ENCODE results near the gene NDUFAF8. TPM values are rescaled to one million over a fixed set of nuclear protein-coding genes. Genes with fewer than 3 reads are reported as not detected.
A peak's percentile ranks its signal among the peaks of the same experiment; 100 is the strongest.

Gene NDUFAF8
- polyA plus RNA-seq, 1 experiment, result 70.8 TPM

DNA sequence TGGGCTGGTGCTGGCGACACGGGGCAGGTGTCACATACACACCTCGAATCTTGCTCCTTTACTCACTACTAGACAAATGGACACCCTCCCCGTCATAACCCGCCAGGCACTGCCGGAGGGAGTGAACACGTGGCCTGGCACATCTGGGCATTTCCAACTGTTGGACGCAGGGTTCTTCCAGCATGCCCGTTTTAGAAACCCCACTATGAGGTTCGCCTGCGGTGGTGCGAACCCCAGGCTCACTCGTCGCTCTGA lies 9.5 kb upstream of the NDUFAF8 start:
- CTCF ChIA-PET, result no interaction called here
- Histone ChIP-seq H3K4me3 (ENCODE audit: low read depth, low read length) (no peak overlapping the region), H3K27me3 (ENCODE audit: control insufficient read depth, insufficient read depth, low read length) (no peaks in the 10 kb centered on the region), H3K36me3 (ENCODE audit: control insufficient read depth, insufficient read depth, low read length) (peaks cover 30% of the 10 kb centered on the region)
- TF ChIP-seq, protein P1, sequence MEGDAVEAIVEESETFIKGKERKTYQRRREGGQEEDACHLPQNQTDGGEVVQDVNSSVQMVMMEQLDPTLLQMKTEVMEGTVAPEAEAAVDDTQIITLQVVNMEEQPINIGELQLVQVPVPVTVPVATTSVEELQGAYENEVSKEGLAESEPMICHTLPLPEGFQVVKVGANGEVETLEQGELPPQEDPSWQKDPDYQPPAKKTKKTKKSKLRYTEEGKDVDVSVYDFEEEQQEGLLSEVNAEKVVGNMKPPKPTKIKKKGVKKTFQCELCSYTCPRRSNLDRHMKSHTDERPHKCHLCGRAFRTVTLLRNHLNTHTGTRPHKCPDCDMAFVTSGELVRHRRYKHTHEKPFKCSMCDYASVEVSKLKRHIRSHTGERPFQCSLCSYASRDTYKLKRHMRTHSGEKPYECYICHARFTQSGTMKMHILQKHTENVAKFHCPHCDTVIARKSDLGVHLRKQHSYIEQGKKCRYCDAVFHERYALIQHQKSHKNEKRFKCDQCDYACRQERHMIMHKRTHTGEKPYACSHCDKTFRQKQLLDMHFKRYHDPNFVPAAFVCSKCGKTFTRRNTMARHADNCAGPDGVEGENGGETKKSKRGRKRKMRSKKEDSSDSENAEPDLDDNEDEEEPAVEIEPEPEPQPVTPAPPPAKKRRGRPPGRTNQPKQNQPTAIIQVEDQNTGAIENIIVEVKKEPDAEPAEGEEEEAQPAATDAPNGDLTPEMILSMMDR (IDR thresholded peaks at IDR 0.05; ENCODE audit: insufficient read depth, low read depth, low read length), result no peak
- POLR2A ChIA-PET, result no interaction called here
- no peak for DNase-seq (ENCODE audit: low read depth)

DNA sequence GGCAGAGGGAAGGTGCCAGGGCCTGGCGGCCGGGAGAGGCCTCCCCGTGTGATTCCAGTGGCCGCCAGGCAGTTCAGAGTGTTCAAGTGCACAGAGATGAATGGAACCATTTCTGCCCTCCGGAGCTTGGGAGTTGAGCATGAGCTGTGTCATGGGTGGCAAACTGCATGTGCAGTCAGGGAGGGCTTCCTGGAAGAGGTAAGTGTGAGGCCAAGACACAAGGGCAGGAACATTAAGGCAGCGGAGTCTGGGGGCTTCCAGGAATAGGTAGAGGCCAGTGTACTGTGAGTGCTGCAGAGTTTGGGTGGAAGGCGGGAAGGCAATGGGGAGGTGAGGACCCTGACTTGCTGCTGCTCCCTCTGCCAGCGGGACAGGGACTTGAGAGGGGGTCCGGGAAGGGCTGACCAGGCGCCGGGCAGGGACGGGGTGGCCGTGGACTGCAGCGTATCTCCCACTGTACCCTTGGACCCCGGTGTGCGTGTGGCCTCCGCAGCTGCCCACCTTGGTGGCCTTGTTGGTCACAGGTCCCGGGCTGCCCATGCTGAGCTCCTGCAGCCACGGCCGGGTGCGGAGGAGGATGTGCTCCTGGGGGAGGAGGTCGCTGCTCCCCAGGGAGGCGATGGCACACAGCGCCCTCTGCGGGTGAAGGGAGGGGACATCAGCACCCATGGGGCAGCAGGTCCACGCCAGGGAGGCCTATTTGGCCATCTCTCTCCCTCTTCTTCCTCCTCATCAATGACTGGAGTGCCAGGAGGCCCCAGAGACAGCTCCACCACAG lies 8.9 kb upstream of the NDUFAF8 start:
- Histone ChIP-seq H3K36me3 (ENCODE audit: control insufficient read depth, insufficient read depth, low read length) (peaks cover 30% of the 10 kb centered on the region), H3K27me3 (ENCODE audit: control insufficient read depth, insufficient read depth, low read length) (no peaks in the 10 kb centered on the region), H3K4me3 (ENCODE audit: low read depth, low read length) (no peak overlapping the region)
- DNase-seq (ENCODE audit: low read depth), result no peak
- POLR2A ChIA-PET, result no interaction called here
- CTCF ChIA-PET, result no interaction called here
- TF ChIP-seq, protein P1 (IDR thresholded peaks at IDR 0.05; ENCODE audit: insufficient read depth, low read depth, low read length), result peak; percentile 36

DNA sequence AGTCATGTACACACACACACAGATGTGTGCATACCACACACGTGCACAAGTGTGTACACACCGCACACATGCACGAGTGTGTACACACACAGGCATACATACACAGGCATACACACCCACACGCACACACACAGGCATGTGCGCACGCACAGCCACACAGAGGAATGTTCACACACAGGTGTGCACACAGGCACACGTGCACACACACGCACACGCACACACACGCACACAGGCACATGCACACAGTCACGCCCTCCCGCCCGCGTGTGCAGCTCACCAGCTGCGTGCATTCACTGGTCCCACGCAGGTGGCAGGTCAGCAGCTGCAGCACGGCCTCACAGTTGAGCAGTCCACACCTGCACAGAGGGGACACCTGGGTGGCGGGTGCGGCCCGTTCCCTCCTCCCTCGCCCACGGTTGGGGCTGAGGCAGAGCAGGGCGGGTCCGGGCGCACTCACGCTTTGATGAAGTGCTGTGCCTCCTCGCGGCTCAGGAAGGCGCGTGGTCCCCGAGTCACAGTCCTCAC lies 7.9 kb upstream of the NDUFAF8 start:
- no peak overlapping the region for H3K4me3 ChIP-seq (ENCODE audit: low read depth, low read length)
- no peak for DNase-seq (ENCODE audit: low read depth)
- no peaks in the 10 kb centered on the region for H3K27me3 ChIP-seq (ENCODE audit: control insufficient read depth, insufficient read depth, low read length)
- TF ChIP-seq, protein P1 (IDR thresholded peaks at IDR 0.05; ENCODE audit: insufficient read depth, low read depth, low read length), result no peak
- POLR2A ChIA-PET, result no interaction called here
- H3K36me3 ChIP-seq (ENCODE audit: control insufficient read depth, insufficient read depth, low read length), result peaks cover 34% of the 10 kb centered on the region
- CTCF ChIA-PET, result interaction anchor here (0.7 kb wide), 1 partner anchor 187 kb away, joined by 3 read pairs; no protein-coding TSS in a partner anchor

DNA sequence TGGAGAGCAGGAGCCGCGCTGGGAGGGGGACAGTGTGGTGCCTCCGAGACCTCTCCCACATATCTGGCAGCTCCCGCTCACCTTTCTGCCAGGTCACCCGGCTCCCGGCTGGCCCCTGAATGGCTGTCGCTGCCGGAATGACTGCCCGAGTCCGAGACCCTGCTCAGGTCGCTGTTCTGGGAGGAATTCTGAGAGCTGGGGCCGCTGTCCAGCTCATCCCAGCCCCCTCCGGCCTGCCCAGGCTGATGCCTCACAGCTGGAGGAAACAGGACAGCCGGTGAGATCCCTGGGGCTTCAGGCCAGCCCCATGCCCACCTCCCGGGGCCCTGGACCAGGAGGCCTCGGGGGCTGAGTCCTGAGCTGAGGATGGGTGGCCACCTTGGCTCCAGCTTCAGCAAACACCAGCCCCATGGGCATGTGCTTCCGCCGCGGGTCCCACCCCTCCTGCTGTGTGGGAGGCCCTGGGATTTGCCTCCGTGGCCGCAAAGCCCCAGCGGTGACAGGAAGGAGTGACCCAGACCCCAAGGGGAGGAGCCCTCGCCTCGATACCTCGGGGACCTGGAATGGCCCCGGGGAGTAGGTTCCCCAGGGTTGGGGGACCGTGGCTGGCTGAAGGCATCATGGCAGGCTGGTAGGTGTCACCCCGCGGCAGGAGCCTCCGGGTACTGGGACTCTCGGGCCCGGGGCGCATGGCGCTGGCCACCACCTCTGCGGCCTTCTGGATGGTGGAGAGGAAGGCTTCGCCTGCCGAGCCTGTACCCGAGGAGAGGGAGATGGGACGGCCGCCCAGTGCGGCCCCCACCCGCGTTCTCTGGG lies 7.1 kb upstream of the NDUFAF8 start:
- peaks cover 34% of the 10 kb centered on the region for H3K36me3 ChIP-seq (ENCODE audit: control insufficient read depth, insufficient read depth, low read length)
- DNase-seq (ENCODE audit: low read depth), result no peak
- ChIA-PET POLR2A (no interaction called here), CTCF (interaction anchor here (0.7 to 1.1 kb wide), 2 partner anchors 10 to 188 kb away, joined by 3 read pairs; no protein-coding TSS in a partner anchor)
- TF ChIP-seq, protein P1 (IDR thresholded peaks at IDR 0.05; ENCODE audit: insufficient read depth, low read depth, low read length), result no peak
- no peak overlapping the region for H3K4me3 ChIP-seq (ENCODE audit: low read depth, low read length)
- no peaks in the 10 kb centered on the region for H3K27me3 ChIP-seq (ENCODE audit: control insufficient read depth, insufficient read depth, low read length)

DNA sequence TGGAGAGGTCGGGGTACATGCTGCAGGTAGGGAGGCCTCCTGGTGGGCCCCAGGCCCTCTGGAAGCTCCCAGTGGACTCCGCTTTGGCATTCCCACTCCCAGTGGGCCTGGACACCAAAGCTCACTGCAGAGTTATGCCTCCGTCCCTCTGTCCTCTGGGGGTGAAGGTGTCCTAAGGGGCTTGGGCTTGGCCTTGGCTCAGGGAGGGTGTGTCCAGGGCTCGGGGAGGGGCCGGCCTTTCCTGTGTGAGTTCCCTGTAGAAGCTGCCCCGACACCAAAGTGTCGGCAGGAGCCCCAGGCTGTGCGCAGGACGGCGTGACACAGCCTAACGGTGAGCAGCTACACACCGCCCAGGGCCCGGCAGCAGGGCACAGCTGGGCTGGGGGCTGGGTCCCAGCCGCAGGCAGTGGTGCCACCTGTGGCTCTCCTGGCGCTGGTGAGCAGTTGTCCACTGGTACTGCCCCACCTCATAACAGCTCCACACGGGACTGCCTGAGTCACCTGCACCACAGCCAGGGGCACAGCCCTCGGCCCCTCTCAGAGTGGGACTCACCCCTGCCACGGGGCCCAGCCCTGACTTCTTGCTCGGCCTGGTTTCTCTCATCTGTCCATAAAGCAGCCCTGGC lies 6.4 kb upstream of the NDUFAF8 start:
- peaks cover 34% of the 10 kb centered on the region for H3K36me3 ChIP-seq (ENCODE audit: control insufficient read depth, insufficient read depth, low read length)

More for the DNA sequence above, 6.4 kb upstream of the NDUFAF8 start:
- CTCF ChIA-PET, result interaction anchor here (1.1 kb wide), 1 partner anchor 10 kb away, joined by 3 read pairs; no protein-coding TSS in a partner anchor
- Histone ChIP-seq H3K27me3 (ENCODE audit: control insufficient read depth, insufficient read depth, low read length) (no peaks in the 10 kb centered on the region), H3K4me3 (ENCODE audit: low read depth, low read length) (no peak overlapping the region)
- no peak for DNase-seq (ENCODE audit: low read depth)
- POLR2A ChIA-PET, result no interaction called here
- TF ChIP-seq, protein P1 (IDR thresholded peaks at IDR 0.05; ENCODE audit: insufficient read depth, low read depth, low read length), result no peak
